GM18519 (cell line): Measurements from ENCODE around the gene TMEM47.

Experiments
- ATAC-seq: cut with Tn5 transposase; IDR thresholded peaks from one replicate; pipeline ENCODE4 v1.9.1; 2021; ENCODE audit warnings: mild to moderate bottlenecking, moderate library complexity; ENCODE audit not compliant: unreplicated experiment, low FRiP score

TMEM47 gene

DNA sequence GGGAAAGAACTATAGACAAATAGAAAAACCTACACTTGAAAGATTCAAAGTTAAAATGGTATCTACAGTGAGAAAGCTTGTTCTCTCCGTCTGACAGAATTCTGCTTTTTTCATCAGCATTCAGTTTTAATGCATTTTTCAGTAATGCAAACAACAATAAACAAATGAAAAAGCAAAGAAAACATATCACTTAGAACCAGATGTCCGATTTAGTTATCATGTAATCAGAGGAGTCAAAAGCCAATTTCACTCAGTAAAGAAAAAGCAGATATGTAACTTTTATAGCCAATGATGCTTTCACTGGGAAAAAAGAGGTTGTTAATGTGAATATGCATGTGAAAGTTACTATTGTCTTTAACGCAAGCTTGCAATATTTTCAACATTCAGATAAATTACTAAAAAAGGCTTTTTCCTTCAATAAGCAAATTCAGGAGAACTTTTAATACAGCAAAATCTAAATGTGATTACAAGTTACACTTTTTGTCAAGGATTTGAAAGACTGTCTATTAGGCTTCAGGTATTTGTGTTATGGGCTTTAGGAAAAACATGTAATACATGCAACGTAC lies 70.7 kb downstream of the TMEM47 start:
- no peak for ATAC-seq

DNA sequence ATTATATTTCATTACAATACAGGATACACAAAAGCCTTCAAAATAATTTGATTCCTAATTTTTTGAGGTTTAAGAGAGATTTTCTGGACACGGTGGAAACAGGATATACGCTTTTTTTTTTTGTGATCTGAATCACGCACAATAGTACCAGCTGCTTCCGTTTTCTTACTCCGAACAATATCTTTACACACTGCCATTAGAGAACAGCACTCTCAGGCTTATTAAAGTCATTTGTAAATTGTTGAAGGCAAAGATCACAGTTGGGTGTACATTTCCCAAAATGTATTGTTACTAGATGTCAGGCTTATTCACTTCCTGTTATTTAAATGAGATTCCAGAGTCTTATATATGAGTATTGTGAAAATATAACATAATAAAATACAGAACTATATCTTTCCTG lies 71.5 kb downstream of the TMEM47 start:
- no peak for ATAC-seq

- no peak for ATAC-seq
These were observed 72.3 kb downstream of the TMEM47 start for GRCh38 chrX:34584781-34585180.

GRCh38 chrX:34580069-34580468 lies 77.0 kb downstream of the TMEM47 start:
- ATAC-seq, result no peak

DNA sequence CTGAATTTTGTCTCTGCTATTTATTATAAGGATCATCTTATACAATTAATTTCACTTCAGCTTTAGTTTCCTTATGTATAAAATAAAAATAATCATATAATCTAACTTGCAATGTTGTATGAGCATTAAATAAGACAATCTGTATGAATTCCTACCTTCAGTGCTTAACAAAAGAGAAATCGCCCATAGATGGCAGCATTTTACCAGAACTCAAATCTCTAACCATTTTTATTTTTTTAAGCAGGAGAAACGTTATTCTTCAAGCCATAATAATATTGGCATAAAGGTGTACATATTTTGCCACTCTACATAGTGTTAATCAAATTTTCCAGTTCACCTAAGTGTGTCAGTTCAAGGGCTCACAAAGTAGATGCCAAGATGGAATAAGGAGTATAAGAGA lies 78.8 kb downstream of the TMEM47 start:
- ATAC-seq, result no peak
